Effector memory CD4-positive, alpha-beta T cell (primary cell): Measurements from ENCODE around the gene PRR29.
"Not testable (repeated sequence)": the region's sequence is repeated elsewhere in the genome, so short reads cannot be mapped to it uniquely, and the experiment has no call there.

Experiments
- DNase-seq, 3 donors: peaks; one replicate each; pipeline ENCODE4 v3.0.0-alpha.2; 2020
- H3K27ac ChIP-seq: 2 replicates; pipeline ENCODE4 v1.7.0; 2013; ENCODE audit warnings: mild to moderate bottlenecking, low read length, moderate library complexity; ENCODE audit not compliant: insufficient read depth, poor library complexity, severe bottlenecking
- H3K27me3 ChIP-seq: replicated peaks from 2 replicates; pipeline ENCODE4 v1.7.0; 2013; ENCODE audit warnings: mild to moderate bottlenecking, low read length; ENCODE audit not compliant: insufficient read depth, control insufficient read depth, poor library complexity, severe bottlenecking
- H3K36me3 ChIP-seq: 2 replicates; pipeline ENCODE4 v1.7.0; 2013; ENCODE audit warnings: mild to moderate bottlenecking, low read length, moderate library complexity; ENCODE audit not compliant: control insufficient read depth, insufficient read depth
- H3K4me1 ChIP-seq: 2 replicates; pipeline ENCODE4 v1.7.0; 2013; ENCODE audit warnings: low read length, mild to moderate bottlenecking; ENCODE audit not compliant: control insufficient read depth, insufficient read depth, poor library complexity, severe bottlenecking
- H3K4me3 ChIP-seq: 2 replicates; pipeline ENCODE4 v1.7.0; 2013; ENCODE audit warnings: low read length, low read depth, mild to moderate bottlenecking; ENCODE audit not compliant: insufficient read depth, poor library complexity, severe bottlenecking
- H3K9me3 ChIP-seq: 2 replicates; pipeline ENCODE4 v1.7.0; 2013; ENCODE audit warnings: mild to moderate bottlenecking, low read length, moderate library complexity; ENCODE audit not compliant: control insufficient read depth

The PRR29 gene

GRCh38 chr17:64016231-64016784 lies 18.2 kb downstream of the PRR29 start:
- DNase-seq = no peak
- Histone ChIP-seq H3K27ac (peak overlapping the region; percentile 92), H3K4me3 (peak overlapping the region; percentile 52), H3K4me1 (peaks cover 44% of the 10 kb centered on the region), H3K36me3 (peaks cover 6% of the 10 kb centered on the region), H3K27me3 (no peaks in the 10 kb centered on the region), H3K9me3 (no peaks in the 10 kb centered on the region)

- Histone ChIP-seq H3K4me1 (peaks cover 46% of the 10 kb centered on the region), H3K36me3 (no peaks in the 10 kb centered on the region), H3K9me3 (no peaks in the 10 kb centered on the region), H3K4me3 (peak overlapping the region; percentile 52), H3K27me3 (no peaks in the 10 kb centered on the region), H3K27ac (peak overlapping the region; percentile 92)
- no peak for DNase-seq
Measured at GRCh38 chr17:64016974-64017373, 18.8 kb downstream of the PRR29 start.

GRCh38 chr17:64017381-64017980 lies 19.3 kb downstream of the PRR29 start:
- no peak for DNase-seq
- Histone ChIP-seq H3K36me3 (no peaks in the 10 kb centered on the region), H3K27ac (peak overlapping the region; percentile 92), H3K4me3 (peak overlapping the region; percentile 52), H3K9me3 (no peaks in the 10 kb centered on the region), H3K27me3 (no peaks in the 10 kb centered on the region), H3K4me1 (peaks cover 47% of the 10 kb centered on the region)

- not testable (repeated sequence) for H3K36me3 ChIP-seq, DNase-seq, H3K9me3 ChIP-seq, H3K27me3 ChIP-seq
- Histone ChIP-seq H3K27ac (peak overlapping the region; percentile 92), H3K4me3 (peak overlapping the region; percentile 52), H3K4me1 (peaks cover 50% of the 10 kb centered on the region)
Measured at GRCh38 chr17:64019551-64019961, 21.4 kb downstream of the PRR29 start.

GRCh38 chr17:64020056-64020766 lies 22.1 kb downstream of the PRR29 start, which contains the start of gene ICAM2:
Gene ICAM2, minus strand, starts transcription at chr17:64020633. Its CDS starts 13,942 bp downstream, at chr17:64006691.
- Histone ChIP-seq H3K27me3 (no peaks in the 10 kb centered on the region), H3K9me3 (no peaks in the 10 kb centered on the region), H3K27ac (peak within 1 kb of the TSS; percentile 92), H3K4me3 (peak within 1 kb of the TSS; percentile 52), H3K4me1 (peaks cover 52% of the 10 kb centered on the region), H3K36me3 (no peaks in the 10 kb centered on the region)
- peak; percentile 92 to 93 (median 93) for DNase-seq

GRCh38 chr17:64022611-64023063 lies 24.5 kb downstream of the PRR29 start:
- peak overlapping the region; percentile 92 for H3K27ac ChIP-seq
- H3K4me1 ChIP-seq = peaks cover 53% of the 10 kb centered on the region
- H3K4me3 ChIP-seq = no peak overlapping the region
- no peak for DNase-seq
- H3K27me3 ChIP-seq = no peaks in the 10 kb centered on the region
- H3K9me3 ChIP-seq = no peaks in the 10 kb centered on the region
- H3K36me3 ChIP-seq = no peaks in the 10 kb centered on the region

GRCh38 chr17:64024215-64024654 lies 26.1 kb downstream of the PRR29 start:
- no peak for DNase-seq
- H3K36me3 ChIP-seq = no peaks in the 10 kb centered on the region
- peaks cover 49% of the 10 kb centered on the region for H3K4me1 ChIP-seq
- peak overlapping the region; percentile 92 for H3K27ac ChIP-seq
- no peaks in the 10 kb centered on the region for H3K27me3 ChIP-seq
- peak overlapping the region; percentile 22 for H3K4me3 ChIP-seq
- no peaks in the 10 kb centered on the region for H3K9me3 ChIP-seq

- Histone ChIP-seq H3K4me1 (peaks cover 49% of the 10 kb centered on the region), H3K9me3 (no peaks in the 10 kb centered on the region), H3K27me3 (no peaks in the 10 kb centered on the region), H3K36me3 (no peaks in the 10 kb centered on the region), H3K27ac (peak overlapping the region; percentile 92), H3K4me3 (peak overlapping the region; percentile 22)
- DNase-seq = peak; percentile 30 to 61 (median 54)
Measured at GRCh38 chr17:64024781-64025731, 26.9 kb downstream of the PRR29 start.

- Histone ChIP-seq H3K9me3 (no peaks in the 10 kb centered on the region), H3K36me3 (no peaks in the 10 kb centered on the region), H3K27me3 (no peaks in the 10 kb centered on the region), H3K4me1 (peaks cover 47% of the 10 kb centered on the region), H3K27ac (peak overlapping the region; percentile 92), H3K4me3 (peak overlapping the region; percentile 39)
- peak; percentile 91 to 92 (median 92) for DNase-seq
Measured at GRCh38 chr17:64025732-64026294, 27.7 kb downstream of the PRR29 start.
